Measurements from ENCODE around the gene THAP4.
"Not testable (repeated sequence)": the region's sequence is repeated elsewhere in the genome, so short reads cannot be mapped to it uniquely, and the experiment has no call there.

Gene THAP4

GRCh38 chr2:241612156-241613016 is 24.6 kb downstream of the THAP4 start:
- no peak for DNase-seq (ENCODE audit: low read depth, low spot score)

GRCh38 chr2:241611062-241611461 is 25.9 kb downstream of the THAP4 start:
- DNase-seq (ENCODE audit: low read depth, low spot score): no peak

- no peak for DNase-seq (ENCODE audit: low read depth, low spot score)
These were observed 26.8 kb downstream of the THAP4 start for GRCh38 chr2:241609859-241610793.

- no peak for DNase-seq (ENCODE audit: low read depth, low spot score)
These were observed 28.1 kb downstream of the THAP4 start for GRCh38 chr2:241608881-241609280.

DNA sequence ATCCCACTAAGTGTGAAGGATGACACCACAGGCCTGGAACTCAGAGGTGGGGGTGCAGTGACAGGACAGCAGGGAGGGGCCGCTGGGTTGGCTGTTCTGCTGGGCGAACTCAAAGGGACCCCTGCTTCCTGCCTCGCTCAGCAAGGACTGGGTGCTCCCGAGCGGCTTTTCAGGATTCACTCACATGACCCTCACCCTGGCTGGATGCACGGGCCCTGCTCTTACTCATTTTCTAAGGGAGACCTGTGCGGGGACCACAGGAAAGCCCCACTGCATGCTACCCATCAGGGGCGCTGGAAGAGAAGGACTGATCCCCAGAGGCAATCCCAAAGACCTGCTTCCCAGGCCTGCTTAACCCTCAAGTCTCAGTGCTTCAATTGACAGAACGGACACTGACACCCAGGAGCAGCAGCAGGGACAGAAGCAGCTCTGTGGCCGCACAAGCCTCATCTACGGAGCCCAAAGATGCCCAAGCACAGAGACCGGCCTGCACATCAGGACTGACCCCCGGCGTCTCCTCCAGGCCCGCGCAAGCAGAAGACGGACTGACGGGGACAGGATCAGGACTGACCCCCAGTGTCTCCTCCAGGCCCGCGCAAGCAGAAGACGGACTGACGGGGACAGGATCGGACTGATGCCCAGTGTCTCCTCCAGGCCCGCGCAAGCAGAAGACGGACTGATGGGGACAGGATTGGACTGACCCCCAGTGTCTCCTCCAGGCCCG is 29.6 kb downstream of the THAP4 start:
- DNase-seq (ENCODE audit: low read depth, low spot score): no peak

DNA sequence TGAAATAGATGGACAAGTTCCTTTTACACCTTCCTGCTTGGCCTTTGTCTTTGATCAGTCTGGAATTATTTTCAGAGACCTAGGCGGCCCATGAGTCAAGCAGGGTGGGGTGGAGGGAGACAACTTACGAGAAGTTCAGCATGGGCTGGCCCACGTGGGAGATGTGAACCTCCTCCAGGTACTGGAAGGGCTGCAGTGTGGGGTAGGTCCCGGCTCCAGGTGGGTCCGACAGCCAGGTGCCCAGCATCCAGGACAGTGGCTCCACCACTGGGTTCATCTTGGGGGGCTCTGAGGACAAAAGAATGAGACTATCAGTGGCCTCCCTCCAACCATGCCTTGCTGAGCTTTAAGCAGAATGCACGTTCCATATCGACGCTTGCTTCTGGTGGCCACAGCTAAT is 30.8 kb downstream of the THAP4 start:
- DNase-seq (ENCODE audit: low read depth, low spot score): no peak

GRCh38 chr2:241603686-241604085 is 33.3 kb downstream of the THAP4 start:
- no peak for DNase-seq (ENCODE audit: low read depth, low spot score)

GRCh38 chr2:241602720-241603119 is 34.2 kb downstream of the THAP4 start:
- DNase-seq (ENCODE audit: low read depth, low spot score): no peak

DNA sequence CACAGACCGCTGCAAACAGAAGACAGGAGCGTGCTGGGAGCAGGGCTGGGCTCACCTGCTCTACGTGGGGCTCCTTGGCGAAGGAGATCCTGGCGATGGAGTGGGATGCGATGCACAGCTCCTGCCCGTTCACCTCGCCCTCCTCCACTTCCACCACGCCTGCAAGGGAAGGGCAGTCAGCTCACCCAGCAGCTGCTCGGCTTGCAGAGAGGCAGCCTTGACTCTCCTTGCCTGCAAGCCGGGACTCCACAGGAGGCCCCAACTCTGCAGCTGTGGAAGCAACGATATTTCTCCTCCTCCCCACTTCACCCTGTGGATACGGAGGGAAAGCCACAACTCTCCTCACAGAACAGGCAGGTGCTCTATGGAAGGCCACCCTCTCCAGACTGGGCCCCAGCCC is 35.1 kb downstream of the THAP4 start:
- DNase-seq (ENCODE audit: low read depth, low spot score): no peak

DNA sequence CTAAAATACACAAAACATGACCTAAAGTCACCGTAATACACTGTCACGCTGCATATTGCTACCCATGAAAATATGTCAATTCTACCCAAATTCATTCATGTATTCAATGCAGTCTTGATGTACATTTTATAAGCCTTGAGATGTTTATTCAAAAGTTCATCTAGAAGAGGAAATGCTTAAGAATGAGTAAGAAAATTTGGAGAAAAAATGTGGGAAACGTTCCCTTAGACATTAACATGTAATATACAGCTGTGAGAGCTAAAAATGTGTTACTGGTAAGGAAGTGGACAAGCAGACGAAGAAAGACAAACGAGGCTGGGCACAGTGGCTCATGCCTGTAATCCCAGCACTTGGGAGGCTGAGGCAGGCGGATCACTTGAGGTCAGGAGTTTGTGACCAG is 37.3 kb downstream of the THAP4 start:
- DNase-seq (ENCODE audit: low read depth, low spot score): no peak

- no peak for DNase-seq (ENCODE audit: low read depth, low spot score)
These were observed 38.5 kb downstream of the THAP4 start for GRCh38 chr2:241598487-241598886.

GRCh38 chr2:241598061-241598460 is 38.9 kb downstream of the THAP4 start:
- DNase-seq (ENCODE audit: low read depth, low spot score): no peak

- no peak for DNase-seq (ENCODE audit: low read depth, low spot score)
These were observed 39.4 kb downstream of the THAP4 start for GRCh38 chr2:241597561-241597960.

GRCh38 chr2:241595600-241596140 is 41.3 kb downstream of the THAP4 start:
- no peak for DNase-seq (ENCODE audit: low read depth, low spot score)

DNA sequence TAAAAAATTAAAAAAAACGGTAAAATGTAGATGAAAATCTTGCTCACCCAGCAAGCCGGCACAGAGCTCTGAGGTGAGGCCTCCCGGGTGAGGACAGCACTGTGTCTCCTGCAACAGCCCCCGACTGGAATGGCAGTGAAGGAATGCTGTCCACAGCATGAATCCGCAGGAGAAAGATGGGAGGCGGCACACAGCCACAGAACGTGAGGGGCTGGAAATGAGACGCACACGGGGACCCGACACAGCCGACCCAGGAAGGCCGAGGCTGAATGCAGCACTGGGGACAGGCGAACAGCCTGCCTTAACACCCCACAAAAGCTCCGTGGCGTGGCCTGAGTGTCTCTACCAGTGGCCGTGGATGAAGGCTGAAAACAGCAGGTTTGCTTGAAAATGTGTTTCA is 43.7 kb downstream of the THAP4 start:
- DNase-seq (ENCODE audit: low read depth, low spot score): no peak

GRCh38 chr2:241592126-241592845 is 44.7 kb downstream of the THAP4 start:
- DNase-seq (ENCODE audit: low read depth, low spot score): no peak

DNA sequence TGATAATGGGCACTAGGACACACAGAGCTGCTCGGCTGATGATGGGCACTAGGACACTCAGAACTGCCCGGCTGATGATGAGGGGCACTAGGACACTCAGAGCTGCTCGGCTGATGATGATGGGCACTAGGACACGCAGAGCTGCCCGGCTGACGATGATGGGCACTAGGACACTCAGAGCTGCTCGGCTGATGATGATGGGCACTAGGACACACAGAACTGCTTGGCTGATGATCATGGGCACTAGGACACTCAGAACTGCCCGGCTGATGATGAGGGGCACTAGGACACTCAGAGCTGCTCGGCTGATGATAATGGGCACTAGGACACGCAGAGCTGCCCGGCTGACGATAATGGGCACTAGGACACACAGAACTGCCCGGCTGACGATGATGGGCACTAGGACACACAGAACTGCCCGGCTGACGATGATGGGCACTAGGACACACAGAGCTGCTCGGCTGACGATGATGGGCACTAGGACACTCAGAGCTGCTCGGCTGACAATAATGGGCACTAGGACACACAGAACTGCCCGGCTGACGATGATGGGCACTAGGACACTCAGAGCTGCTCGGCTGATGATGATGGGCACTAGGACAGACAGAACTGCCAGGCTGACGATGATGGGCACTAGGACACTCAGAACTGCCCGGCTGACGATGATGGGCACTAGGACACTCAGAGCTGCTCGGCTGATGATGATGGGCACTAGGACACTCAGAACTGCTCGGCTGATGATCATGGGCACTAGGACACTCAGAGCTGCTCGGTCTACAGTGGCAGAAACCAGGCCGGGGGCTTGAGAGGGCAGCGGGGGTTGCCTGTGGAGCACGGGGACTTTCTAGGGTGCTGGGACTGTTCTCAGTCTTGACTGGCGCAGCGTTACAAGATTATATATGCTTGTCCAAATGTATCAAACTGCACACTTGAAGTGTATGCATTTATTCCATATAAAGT is 46.2 kb downstream of the THAP4 start:
- not testable (repeated sequence) for DNase-seq (ENCODE audit: low read depth, low spot score)

GRCh38 chr2:241589863-241590262 is 47.1 kb downstream of the THAP4 start:
- DNase-seq (ENCODE audit: low read depth, low spot score): not testable (repeated sequence)

DNA sequence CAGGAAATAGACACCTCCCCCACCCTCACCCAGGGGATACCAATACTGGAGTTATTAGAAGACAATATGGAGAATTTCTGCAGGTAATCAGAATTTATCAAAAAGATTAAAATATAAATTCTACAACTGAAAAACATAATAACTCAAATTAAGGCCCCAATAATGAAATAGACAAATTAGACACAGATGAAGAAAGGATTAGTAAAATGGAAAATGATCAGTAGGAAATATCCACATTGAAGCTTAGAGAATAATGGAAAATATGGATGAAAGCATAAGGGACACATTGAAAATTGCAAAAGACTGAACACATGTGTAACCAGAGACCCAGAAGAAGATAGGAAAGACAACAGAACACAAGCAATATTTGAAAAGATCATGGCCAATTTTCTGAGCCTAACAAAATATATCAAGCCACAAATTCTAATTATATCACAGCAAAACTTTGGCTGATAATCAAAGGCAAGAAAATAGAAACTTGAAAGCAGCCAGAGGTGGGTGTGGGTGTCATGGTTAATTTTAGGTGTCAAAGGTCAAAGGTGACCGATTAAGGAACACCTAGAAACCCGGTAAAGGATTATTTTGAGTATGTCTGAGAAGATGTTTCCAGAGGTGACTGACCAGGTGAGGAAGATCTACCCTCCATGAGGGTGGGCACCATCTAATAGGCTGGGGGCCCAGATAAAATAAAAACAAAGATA is 50.2 kb downstream of the THAP4 start:
- no peak for DNase-seq (ENCODE audit: low read depth, low spot score)

Data from brain pericyte (primary cell).